OCI-LY1 (cell line): Measurements from ENCODE around the gene BOD1.

Experiments
- H2AFZ ChIP-seq: fragments of 200-600 bp; sonication (generic), shearing (Covaris generic); 2 replicates; pipeline ENCODE4 v1.6.0; 2014; ENCODE audit warnings: antibody characterized with exemption, mild to moderate bottlenecking, low read length
- H3F3A ChIP-seq: fragments of 200-600 bp; sonication (generic), shearing (Covaris generic); 2 replicates; pipeline ENCODE4 v1.6.0; 2014; ENCODE audit warnings: mild to moderate bottlenecking, antibody characterized with exemption, low read length, moderate library complexity; ENCODE audit not compliant: insufficient read depth
- H3K27ac ChIP-seq: fragments of 200-600 bp; sonication (generic); 2 replicates; pipeline ENCODE4 v1.5.1; 2014; ENCODE audit warnings: low read length, mixed run types, mild to moderate bottlenecking, low read depth; ENCODE audit not compliant: poor library complexity, severe bottlenecking
- H3K27me3 ChIP-seq: fragments of 200-600 bp; sonication (generic); 2 replicates; pipeline ENCODE4 v1.6.0; 2014; ENCODE audit warnings: antibody characterized with exemption, mild to moderate bottlenecking, low read length, moderate library complexity; ENCODE audit not compliant: insufficient read depth
- H3K36me3 ChIP-seq: fragments of 200-600 bp; sonication (generic); 2 replicates; pipeline ENCODE4 v1.6.1; 2014; ENCODE audit warnings: mild to moderate bottlenecking, antibody characterized with exemption, low read length, moderate library complexity, mixed read lengths; ENCODE audit not compliant: insufficient read depth
- H3K4me1 ChIP-seq: fragments of 200-600 bp; sonication (generic); 2 replicates; pipeline ENCODE4 v1.5.1; 2014; ENCODE audit warnings: mild to moderate bottlenecking, low read length, moderate library complexity; ENCODE audit not compliant: insufficient read depth, severe bottlenecking
- H3K4me2 ChIP-seq: fragments of 200-600 bp; sonication (generic), shearing (Covaris generic); 2 replicates; pipeline ENCODE4 v1.6.1; 2014; ENCODE audit warnings: low read length
- H3K4me3 ChIP-seq: fragments of 200-600 bp; sonication (generic); 2 replicates; pipeline ENCODE4 v1.5.1; 2014; ENCODE audit warnings: low read length, low read depth, mild to moderate bottlenecking, mixed read lengths; ENCODE audit not compliant: poor library complexity, severe bottlenecking
- H3K79me2 ChIP-seq: fragments of 200-600 bp; shearing (Covaris generic); 2 replicates; pipeline ENCODE4 v1.6.1; 2016; ENCODE audit warnings: mixed run types, low read length, mixed read lengths; ENCODE audit not compliant: insufficient read depth
- H3K9ac ChIP-seq: fragments of 200-600 bp; sonication (generic), shearing (Covaris generic); 2 replicates; pipeline ENCODE4 v1.6.1; 2014; ENCODE audit warnings: mild to moderate bottlenecking, low read length, mixed read lengths
- H3K9me2 ChIP-seq: fragments of 200-600 bp; sonication (generic), shearing (Covaris generic); 2 replicates; pipeline ENCODE4 v1.6.1; 2014; ENCODE audit warnings: low read depth, mild to moderate bottlenecking, low read length, mixed read lengths
- H3K9me3 ChIP-seq: fragments of 200-600 bp; shearing (Covaris generic); 2 replicates; pipeline ENCODE4 v1.6.1; 2014; ENCODE audit warnings: low read length, mixed read lengths
- H4K20me1 ChIP-seq: fragments of 200-600 bp; sonication (generic), shearing (Covaris generic); 2 replicates; pipeline ENCODE4 v1.6.0; 2016; ENCODE audit warnings: mild to moderate bottlenecking, low read length; ENCODE audit not compliant: insufficient read depth
- CTCF ChIP-seq: fragments of 200-600 bp; sonication (generic), shearing (Covaris generic); IDR thresholded peaks from 2 replicates; pipeline ENCODE4 v1.5.1; 2017; ENCODE audit warnings: mild to moderate bottlenecking, antibody characterized with exemption, low read length, moderate library complexity, mixed read lengths
- EZH2 ChIP-seq: fragments of 200-600 bp; sonication (generic), shearing (Covaris generic); IDR thresholded peaks from 2 replicates; pipeline ENCODE4 v1.8.0; 2017; ENCODE audit warnings: borderline replicate concordance, mixed run types, mild to moderate bottlenecking, antibody characterized with exemption, low read length, moderate library complexity, mixed read lengths

BOD1 gene

GRCh38 chr5:173640156-173640804, 23.8 kb upstream of the BOD1 start:
- no peaks in the 10 kb centered on the region; the same call in 1 of the 2 replicates for H3K27me3 ChIP-seq
- H3F3A ChIP-seq: no peaks in the 10 kb centered on the region
- no peaks in the 10 kb centered on the region for H3K36me3 ChIP-seq
- H3K79me2 ChIP-seq: no peaks in the 10 kb centered on the region
- no peak for TF ChIP-seq EZH2
- TF ChIP-seq CTCF: no peak
- no peak overlapping the region for H3K4me3 ChIP-seq
- no peak overlapping the region for H3K4me2 ChIP-seq
- no peaks in the 10 kb centered on the region for H3K9me3 ChIP-seq
- H4K20me1 ChIP-seq: no peaks in the 10 kb centered on the region
- H3K9me2 ChIP-seq: no peaks in the 10 kb centered on the region
- H3K27ac ChIP-seq: no peak overlapping the region
- no peak overlapping the region for H2AFZ ChIP-seq
- H3K4me1 ChIP-seq: peaks cover 76% of the 10 kb centered on the region
- H3K9ac ChIP-seq: no peak overlapping the region

GRCh38 chr5:173638126-173639040, 21.9 kb upstream of the BOD1 start:
- Histone ChIP-seq H3K27ac (no peak overlapping the region), H3K9me2 (no peaks in the 10 kb centered on the region), H3K9me3 (no peaks in the 10 kb centered on the region), H3K9ac (no peak overlapping the region), H3K27me3 (no peaks in the 10 kb centered on the region; the same call in 1 of the 2 replicates), H4K20me1 (no peaks in the 10 kb centered on the region), H2AFZ (no peak overlapping the region), H3K79me2 (no peaks in the 10 kb centered on the region), H3K4me1 (peaks cover 66% of the 10 kb centered on the region), H3F3A (no peaks in the 10 kb centered on the region), H3K4me2 (no peak overlapping the region), H3K4me3 (no peak overlapping the region), H3K36me3 (no peaks in the 10 kb centered on the region)
- TF ChIP-seq EZH2 (no peak), CTCF (no peak)

DNA sequence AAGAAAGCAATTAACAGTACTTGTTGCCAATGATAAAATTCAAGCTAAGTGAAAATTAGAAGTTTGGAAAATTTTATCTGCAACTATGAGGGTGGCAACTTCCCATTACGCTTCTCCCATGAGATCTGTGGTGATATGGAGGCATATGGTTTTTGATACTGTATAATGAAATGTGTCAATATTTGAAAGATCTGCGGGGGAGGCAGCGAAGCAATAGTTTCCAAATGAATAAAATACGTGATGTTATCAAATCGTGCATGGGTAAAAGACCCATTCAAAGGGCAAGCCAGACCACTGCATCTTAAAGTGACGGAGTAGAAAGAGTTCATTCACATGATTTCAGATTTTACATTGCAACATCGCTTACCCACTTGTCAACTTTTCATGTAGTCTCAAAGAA, 20.9 kb upstream of the BOD1 start:
- Histone ChIP-seq H3K4me1 (peaks cover 57% of the 10 kb centered on the region), H3K36me3 (no peaks in the 10 kb centered on the region), H3K27me3 (no peaks in the 10 kb centered on the region; the same call in 1 of the 2 replicates), H3K79me2 (no peaks in the 10 kb centered on the region), H3K9me3 (no peaks in the 10 kb centered on the region), H3K4me2 (no peak overlapping the region; the same call in 1 of the 2 replicates), H3K27ac (no peak overlapping the region), H4K20me1 (no peaks in the 10 kb centered on the region), H2AFZ (no peak overlapping the region), H3K4me3 (no peak overlapping the region), H3F3A (no peaks in the 10 kb centered on the region), H3K9ac (no peak overlapping the region), H3K9me2 (no peaks in the 10 kb centered on the region)
- no peak for TF ChIP-seq EZH2
- TF ChIP-seq CTCF: no peak
